ENCODE measurements around the gene TLR4.
A peak's percentile ranks its signal among the peaks of the same experiment; 100 is the strongest.

TLR4 gene

DNA sequence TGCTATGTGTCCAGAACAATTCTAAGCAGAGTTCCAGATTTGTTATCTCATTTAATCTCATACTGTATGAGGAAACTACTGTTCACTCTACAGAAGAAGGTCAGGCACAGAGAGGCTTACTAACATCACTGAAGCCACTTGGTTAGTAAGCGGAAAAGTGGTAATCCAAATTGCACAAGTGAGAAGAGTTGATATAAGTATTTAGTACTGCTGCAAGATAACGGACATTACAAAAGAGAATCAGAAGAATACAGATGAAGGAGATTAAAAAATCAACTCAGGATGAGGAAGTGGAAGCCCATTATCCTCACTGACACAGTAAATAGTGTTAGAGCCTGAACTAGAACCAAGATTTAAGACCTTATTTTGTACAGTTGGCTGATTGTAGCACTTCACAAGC, 22.3 kb upstream of the TLR4 start:
- Histone ChIP-seq H3K4me3 (ENCODE audit: low read depth in 1 of 2, low read length in 1 of 2) (no peak overlapping the region), H3K4me1 (ENCODE audit: control insufficient read depth in 1 of 2, insufficient read depth in 1 of 2, low read depth in 1 of 2, low read length in 1 of 2) (peaks cover 10 to 42% of the 10 kb centered on the region in 2 experiments)
- TF ChIP-seq, protein P1, sequence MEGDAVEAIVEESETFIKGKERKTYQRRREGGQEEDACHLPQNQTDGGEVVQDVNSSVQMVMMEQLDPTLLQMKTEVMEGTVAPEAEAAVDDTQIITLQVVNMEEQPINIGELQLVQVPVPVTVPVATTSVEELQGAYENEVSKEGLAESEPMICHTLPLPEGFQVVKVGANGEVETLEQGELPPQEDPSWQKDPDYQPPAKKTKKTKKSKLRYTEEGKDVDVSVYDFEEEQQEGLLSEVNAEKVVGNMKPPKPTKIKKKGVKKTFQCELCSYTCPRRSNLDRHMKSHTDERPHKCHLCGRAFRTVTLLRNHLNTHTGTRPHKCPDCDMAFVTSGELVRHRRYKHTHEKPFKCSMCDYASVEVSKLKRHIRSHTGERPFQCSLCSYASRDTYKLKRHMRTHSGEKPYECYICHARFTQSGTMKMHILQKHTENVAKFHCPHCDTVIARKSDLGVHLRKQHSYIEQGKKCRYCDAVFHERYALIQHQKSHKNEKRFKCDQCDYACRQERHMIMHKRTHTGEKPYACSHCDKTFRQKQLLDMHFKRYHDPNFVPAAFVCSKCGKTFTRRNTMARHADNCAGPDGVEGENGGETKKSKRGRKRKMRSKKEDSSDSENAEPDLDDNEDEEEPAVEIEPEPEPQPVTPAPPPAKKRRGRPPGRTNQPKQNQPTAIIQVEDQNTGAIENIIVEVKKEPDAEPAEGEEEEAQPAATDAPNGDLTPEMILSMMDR (IDR thresholded peaks at IDR 0.05), result no peak

DNA sequence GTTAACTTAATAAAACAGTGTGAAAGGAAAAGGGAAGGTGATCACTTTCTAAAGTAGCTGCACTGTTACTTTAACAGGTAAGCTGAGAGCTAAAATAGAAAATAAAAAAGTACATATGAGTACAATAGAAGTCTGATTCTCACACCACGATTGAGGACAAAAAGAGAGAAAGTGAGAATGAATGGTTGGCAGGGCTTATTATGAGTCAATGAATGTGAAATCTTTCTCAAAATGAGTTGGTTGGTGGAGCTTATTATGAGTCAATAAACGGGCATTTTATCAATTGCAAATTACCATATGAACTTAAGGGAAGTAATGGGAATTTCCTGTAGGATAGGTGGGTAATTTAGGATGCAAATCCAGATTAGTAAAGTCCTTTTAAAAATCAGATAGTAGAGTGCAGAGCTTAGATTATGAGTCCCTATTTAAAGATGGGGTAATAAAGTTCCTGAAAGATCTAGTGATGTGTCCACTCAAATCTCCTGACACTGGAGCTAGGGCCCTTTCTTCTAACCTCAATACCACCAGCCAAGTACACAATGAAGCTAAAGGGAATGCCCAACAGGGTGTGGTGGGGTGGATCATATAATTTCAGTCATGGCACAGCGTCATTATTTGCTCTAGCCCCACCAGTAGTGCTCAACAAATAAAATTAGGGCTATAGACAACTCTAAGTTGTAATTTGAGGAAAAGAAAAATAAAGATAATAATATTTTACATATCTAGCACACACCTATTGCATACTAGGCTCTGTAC, 21.1 kb upstream of the TLR4 start:
- Histone ChIP-seq H3K4me1 (ENCODE audit: control insufficient read depth in 1 of 2, insufficient read depth in 1 of 2, low read depth in 1 of 2, low read length in 1 of 2) (peaks cover 10 to 37% of the 10 kb centered on the region in 2 experiments), H3K36me3 (no peaks in the 10 kb centered on the region), H3K4me3 (ENCODE audit: low read depth in 1 of 2, low read length in 1 of 2) (no peak overlapping the region), H3K27me3 (no peaks in the 10 kb centered on the region), H3K9me3 (no peaks in the 10 kb centered on the region), H3K27ac (no peak overlapping the region)
- TF ChIP-seq, protein P1 (IDR thresholded peaks at IDR 0.05), result no peak

More for the DNA sequence above, 22.3 kb upstream of the TLR4 start:
- Histone ChIP-seq H3K27ac (peak overlapping the region; percentile 64), H3K36me3 (no peaks in the 10 kb centered on the region), H3K27me3 (no peaks in the 10 kb centered on the region), H3K9me3 (no peaks in the 10 kb centered on the region)

DNA sequence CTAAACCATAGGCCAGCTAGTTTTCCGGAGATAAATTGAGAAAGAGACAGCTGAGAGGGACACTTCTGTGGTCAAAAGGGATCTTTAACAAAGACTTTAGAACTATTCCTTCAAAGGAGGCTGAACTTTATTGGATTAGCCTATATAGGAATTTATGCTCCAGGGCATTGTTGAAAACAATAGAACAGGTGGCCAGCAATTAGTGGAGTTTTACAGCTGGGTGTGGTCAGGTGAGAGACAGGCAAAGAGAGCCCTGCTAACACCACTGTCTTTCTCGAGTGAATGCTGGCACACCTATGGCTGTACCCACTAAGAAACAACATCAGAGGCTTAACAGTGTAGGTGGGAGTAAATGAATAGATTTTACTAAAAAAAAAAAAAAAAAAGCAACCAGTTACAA, 16.7 kb upstream of the TLR4 start:
- no peak overlapping the region for H3K4me3 ChIP-seq (ENCODE audit: low read depth in 1 of 2, low read length in 1 of 2)
- TF ChIP-seq, protein P1 (IDR thresholded peaks at IDR 0.05), result no peak

DNA sequence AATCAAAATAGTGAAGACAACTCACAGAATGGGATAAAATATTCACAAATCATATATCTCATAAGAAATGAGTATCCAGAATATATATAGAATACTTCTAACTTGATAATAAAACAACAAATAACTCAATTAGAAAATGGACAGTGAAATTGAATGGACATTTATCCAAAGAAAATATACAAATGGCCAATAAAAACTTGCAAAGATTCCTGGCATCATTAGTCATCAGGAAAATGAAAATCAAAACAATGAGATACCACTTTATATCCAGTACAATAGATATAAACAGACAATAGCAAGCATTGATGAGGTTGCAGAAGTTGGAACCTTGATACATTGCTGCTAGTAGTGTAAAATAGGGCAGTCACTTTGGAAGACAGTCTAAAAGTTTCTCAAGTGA, 12.8 kb upstream of the TLR4 start:
- no peaks in the 10 kb centered on the region for H3K36me3 ChIP-seq
- TF ChIP-seq, protein P1 (IDR thresholded peaks at IDR 0.05), result no peak
- no peaks in the 10 kb centered on the region for H3K27me3 ChIP-seq
- H3K4me3 ChIP-seq (ENCODE audit: low read depth in 1 of 2, low read length in 1 of 2), result no peak overlapping the region
- H3K4me1 ChIP-seq (ENCODE audit: control insufficient read depth in 1 of 2, insufficient read depth in 1 of 2, low read depth in 1 of 2, low read length in 1 of 2), result peaks cover 12 to 22% of the 10 kb centered on the region in 2 experiments
- H3K27ac ChIP-seq, result no peak overlapping the region
- H3K9me3 ChIP-seq, result no peaks in the 10 kb centered on the region

More for the DNA sequence above, 16.7 kb upstream of the TLR4 start:
- no peaks in the 10 kb centered on the region for H3K27me3 ChIP-seq
- H3K9me3 ChIP-seq, result no peaks in the 10 kb centered on the region
- no peaks in the 10 kb centered on the region for H3K36me3 ChIP-seq
- H3K4me1 ChIP-seq (ENCODE audit: control insufficient read depth in 1 of 2, insufficient read depth in 1 of 2, low read depth in 1 of 2, low read length in 1 of 2), result no peaks in the 10 kb centered on the region
- no peak overlapping the region for H3K27ac ChIP-seq

DNA sequence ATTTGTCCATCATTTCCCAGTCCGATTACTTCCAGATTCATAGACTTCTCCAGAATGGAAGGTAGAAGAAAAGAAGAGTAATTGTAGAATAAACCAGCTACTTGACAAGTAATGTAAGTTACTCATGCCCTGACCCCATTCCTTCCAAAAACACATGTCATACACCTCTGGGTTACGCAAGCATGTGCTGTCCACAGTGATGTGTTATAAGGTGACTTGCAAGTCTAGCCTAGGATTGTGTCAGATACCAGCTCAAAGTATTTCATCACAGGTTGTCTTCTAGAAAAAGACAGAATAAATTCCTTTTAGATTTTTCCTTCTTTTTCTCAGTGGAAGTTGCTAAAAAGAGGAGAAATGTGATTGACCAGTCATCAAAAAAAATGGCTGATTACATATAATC, 8.0 kb upstream of the TLR4 start:
- no peaks in the 10 kb centered on the region for H3K27me3 ChIP-seq
- H3K36me3 ChIP-seq, result no peaks in the 10 kb centered on the region
- H3K9me3 ChIP-seq, result no peaks in the 10 kb centered on the region
- TF ChIP-seq, protein P1 (IDR thresholded peaks at IDR 0.05), result no peak
- peak overlapping the region; percentile 92 for H3K27ac ChIP-seq
- H3K4me3 ChIP-seq (ENCODE audit: low read depth in 1 of 2, low read length in 1 of 2), result peak overlapping the region; percentile 9 to 29
- peaks cover 26 to 41% of the 10 kb centered on the region in 2 experiments for H3K4me1 ChIP-seq (ENCODE audit: control insufficient read depth in 1 of 2, insufficient read depth in 1 of 2, low read depth in 1 of 2, low read length in 1 of 2)
